Stimulated activated CD8-positive, alpha-beta memory T cell treated with anti-CD3 and anti-CD28 coated beads, Interleukin-12 subunit alpha, Interleukin-12 subunit beta, amount 100 ng/mL, for 24 hours (primary cell): Measurements from ENCODE around the gene DOCK10.

Experiments used
- DNase-seq: peaks from one replicate; pipeline ENCODE4 v3.0.0-alpha.2; 2020; ENCODE audit errors: extremely low read depth

Gene DOCK10

GRCh38 chr2:224982226-224982625 lies 60.0 kb downstream of the DOCK10 start:
- DNase-seq = no peak

- no peak for DNase-seq
Measured at GRCh38 chr2:224976629-224977525, 65.4 kb downstream of the DOCK10 start.

- DNase-seq = no peak
Measured at GRCh38 chr2:224975761-224976160, 66.5 kb downstream of the DOCK10 start.

- DNase-seq = no peak
Measured at GRCh38 chr2:224973112-224974016, 68.9 kb downstream of the DOCK10 start.

GRCh38 chr2:224971214-224971613 lies 71.1 kb downstream of the DOCK10 start:
- DNase-seq = no peak

- no peak for DNase-seq
Measured at GRCh38 chr2:224970311-224970710, 72.0 kb downstream of the DOCK10 start.

GRCh38 chr2:224969633-224970260 lies 72.5 kb downstream of the DOCK10 start:
- DNase-seq = no peak

GRCh38 chr2:224969095-224969494 lies 73.2 kb downstream of the DOCK10 start:
- no peak for DNase-seq

- no peak for DNase-seq
Measured at GRCh38 chr2:224968051-224968450, 74.2 kb downstream of the DOCK10 start.

- no peak for DNase-seq
Measured at GRCh38 chr2:224966613-224967012, 75.7 kb downstream of the DOCK10 start.

- DNase-seq = no peak
Measured at GRCh38 chr2:224959556-224959955, 82.7 kb downstream of the DOCK10 start.

- no peak for DNase-seq
Measured at GRCh38 chr2:224958873-224959272, 83.4 kb downstream of the DOCK10 start.

- no peak for DNase-seq
Measured at GRCh38 chr2:224958462-224958857, 83.8 kb downstream of the DOCK10 start.

GRCh38 chr2:224957540-224958461 lies 84.5 kb downstream of the DOCK10 start:
- DNase-seq = no peak

GRCh38 chr2:224956706-224957105 lies 85.6 kb downstream of the DOCK10 start:
- DNase-seq = no peak

- no peak for DNase-seq
Measured at GRCh38 chr2:224954980-224955379, 87.3 kb downstream of the DOCK10 start.

- no peak for DNase-seq
Measured at GRCh38 chr2:224952936-224953657, 89.2 kb downstream of the DOCK10 start.

GRCh38 chr2:224951723-224952481 lies 90.4 kb downstream of the DOCK10 start:
- no peak for DNase-seq

GRCh38 chr2:224948859-224949258 lies 93.4 kb downstream of the DOCK10 start:
- DNase-seq = no peak

GRCh38 chr2:224948005-224948404 lies 94.3 kb downstream of the DOCK10 start:
- DNase-seq = no peak
